CD4-positive, alpha-beta memory T cell (primary cell): ENCODE measurements around the gene TMEM267. TPM values are rescaled to one million over a fixed set of nuclear protein-coding genes. Genes with fewer than 3 reads are reported as not detected.
"Not testable (repeated sequence)": the region's sequence is repeated elsewhere in the genome, so short reads cannot be mapped to it uniquely, and the experiment has no call there.

Source experiments
- CTCF ChIA-PET: fragments of 350-600 bp; sonication (Branson Sonifier 250); formaldehyde crosslinking; loops from one replicate; lab custom pipeline; 2021; ENCODE audit warnings: inconsistent platforms; ENCODE audit not compliant: partially characterized antibody; lab: Charles Lee
- POLR2A ChIA-PET: fragments of 350-600 bp; sonication (Branson Sonifier 250); formaldehyde crosslinking; loops from one replicate; lab custom pipeline; 2021; ENCODE audit not compliant: partially characterized antibody; lab: Charles Lee
- DNase-seq, 5 donors: peaks; one replicate each; pipeline versions ENCODE4 v3.0.0 to v3.0.0-alpha.2; 2020 to 2022; ENCODE audit warnings: mixed read lengths in 1 of 5
- H3K27ac ChIP-seq: one replicate; pipeline ENCODE4 v1.7.0; 2013; ENCODE audit warnings: low read depth, low read length
- H3K27me3 ChIP-seq: 2 replicates; pipeline ENCODE4 v1.7.0; 2013; ENCODE audit warnings: mild to moderate bottlenecking, low read length, moderate library complexity; ENCODE audit not compliant: insufficient read depth
- H3K36me3 ChIP-seq: 2 replicates; pipeline ENCODE4 v1.7.0; 2013; ENCODE audit warnings: mild to moderate bottlenecking, low read length, moderate library complexity; ENCODE audit not compliant: insufficient read depth
- H3K4me1 ChIP-seq: 2 replicates; pipeline ENCODE4 v1.7.0; 2013; ENCODE audit warnings: mild to moderate bottlenecking, low read length, moderate library complexity; ENCODE audit not compliant: insufficient read depth
- H3K4me3 ChIP-seq, 2 donors: one replicate each; pipeline ENCODE4 v1.7.0; 2013; ENCODE audit warnings: low read length in 2 of 2, mild to moderate bottlenecking in 1 of 2
- H3K9me3 ChIP-seq, 2 donors: one replicate each; pipeline ENCODE4 v1.7.0; 2013; ENCODE audit warnings: low read length in 2 of 2, control low read depth in 1 of 2; ENCODE audit not compliant: control insufficient read depth in 1 of 2
- H3K27ac Mint-ChIP-seq, 7 donors: one replicate each; pipeline ENCODE4 v1.8.0; 2020 to 2021; ENCODE audit warnings: mixed read lengths in 7 of 7, mild to moderate bottlenecking in 6 of 7, inconsistent platforms in 3 of 7, moderate library complexity in 3 of 7
- H3K27me3 Mint-ChIP-seq, 2 donors: one replicate each; pipeline ENCODE4 v1.8.0; 2020 to 2021; ENCODE audit warnings: mixed read lengths in 2 of 2
- H3K36me3 Mint-ChIP-seq, 2 donors: one replicate each; pipeline ENCODE4 v1.8.0; 2020 to 2021; ENCODE audit warnings: mixed read lengths in 2 of 2, inconsistent platforms in 1 of 2, mild to moderate bottlenecking in 1 of 2
- H3K4me1 Mint-ChIP-seq, 4 donors: one replicate each; pipeline ENCODE4 v1.8.0; 2020 to 2021; ENCODE audit warnings: mixed read lengths in 4 of 4, mild to moderate bottlenecking in 1 of 4
- H3K4me3 Mint-ChIP-seq, 8 donors: one replicate each; pipeline ENCODE4 v1.8.0; 2020 to 2021; ENCODE audit warnings: mixed read lengths in 8 of 8, mild to moderate bottlenecking in 7 of 8, moderate library complexity in 6 of 8, inconsistent platforms in 3 of 8
- H3K9me3 Mint-ChIP-seq, 8 donors: one replicate each; pipeline ENCODE4 v1.8.0; 2020 to 2021; ENCODE audit warnings: mixed read lengths in 8 of 8, mild to moderate bottlenecking in 5 of 8, inconsistent platforms in 3 of 8, moderate library complexity in 1 of 8
- intact Hi-C: fragments of 100-400 bp; cut with micrococcal nuclease; formaldehyde crosslinking; loops from one replicate; pipeline ENCODE4 v1.15.1; 2023
- polyA plus RNA-seq, 2 donors: library from polyadenylated mRNA; unstranded; fragments of 300-500 nt; fragmentation: Illumina TruSeq; gene quantifications; one replicate each; pipeline ENCODE4 v1.2.3, GENCODE V29; 2021
- total RNA-seq, 2 experiments: library from RNA; stranded (reverse); gene quantifications; one replicate each; pipeline ENCODE4 v1.2.3, GENCODE V29; 2021

Gene TMEM267
- total and polyA plus RNA-seq, 4 experiments from 2014 or later, result 16.6 to 39.1 (median 22.1) TPM

DNA sequence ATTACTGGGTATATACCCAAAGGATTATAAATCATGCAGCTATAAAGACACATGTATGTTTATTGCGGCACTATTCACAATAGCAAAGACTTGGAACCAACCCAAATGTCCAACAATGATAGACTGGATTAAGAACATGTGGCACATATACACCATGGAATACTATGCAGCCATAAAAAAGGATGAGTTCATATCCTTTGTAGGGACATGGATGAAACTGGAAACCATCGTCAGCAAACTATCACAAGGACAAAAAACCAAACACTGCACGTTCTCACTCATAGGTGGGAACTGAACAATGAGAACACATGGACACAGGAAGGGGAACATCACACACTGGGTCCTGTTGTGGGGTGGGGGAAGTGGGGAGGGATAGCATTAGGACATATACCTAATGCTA is 18.2 kb downstream of the TMEM267 start:
- CTCF ChIA-PET, H3K4me1 ChIP-seq, H3K36me3 ChIP-seq, H3K27ac Mint-ChIP-seq, H3K27me3 Mint-ChIP-seq, H3K27ac ChIP-seq, DNase-seq, H3K9me3 ChIP-seq, H3K4me3 Mint-ChIP-seq, intact Hi-C loops, POLR2A ChIA-PET, H3K27me3 ChIP-seq, H3K4me3 ChIP-seq: not testable (repeated sequence)
- Mint-ChIP-seq H3K9me3 (peaks cover 2 to 25% (median 18%) of the 10 kb centered on the region in 8 donors), H3K4me1 (peaks cover 0 to 39% (median 5%) of the 10 kb centered on the region in 4 donors), H3K36me3 (peaks cover 54 to 60% of the 10 kb centered on the region in 2 donors)

DNA sequence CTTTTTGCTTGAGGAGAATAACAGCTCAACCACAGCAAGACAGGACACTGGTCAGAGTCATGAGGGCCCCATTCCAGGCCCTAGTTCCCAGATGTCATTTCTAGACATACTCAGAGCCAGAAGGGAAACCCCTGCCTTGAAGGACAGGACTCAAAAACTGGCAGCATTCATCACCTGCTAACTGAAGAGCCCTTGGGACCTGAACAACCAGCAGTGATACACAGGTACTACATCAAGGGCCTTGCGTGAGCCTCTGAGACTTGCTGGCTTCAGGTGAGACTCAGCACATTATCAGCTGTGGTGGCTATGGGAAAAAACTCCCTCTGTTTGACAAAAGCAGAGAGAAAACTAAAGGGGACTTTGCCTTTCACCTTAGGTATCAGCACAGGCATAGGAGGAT is 22.6 kb downstream of the TMEM267 start:
- no peaks in the 10 kb centered on the region for H3K4me1 ChIP-seq
- H3K27me3 Mint-ChIP-seq, result no peaks in the 10 kb centered on the region
- intact Hi-C loops, result no loop called here
- no peaks in the 10 kb centered on the region for H3K27me3 ChIP-seq
- H3K4me3 ChIP-seq, result no peak overlapping the region
- H3K27ac Mint-ChIP-seq, result no peak overlapping the region
- H3K27ac ChIP-seq, result no peak overlapping the region
- H3K4me1 Mint-ChIP-seq, result peaks cover 0 to 17% (median 2%) of the 10 kb centered on the region in 4 donors
- H3K9me3 ChIP-seq, result no peaks in the 10 kb centered on the region
- peaks cover under 1 to 9% (median 4%) of the 10 kb centered on the region in 8 donors for H3K9me3 Mint-ChIP-seq
- H3K36me3 ChIP-seq, result no peaks in the 10 kb centered on the region
- DNase-seq, result no peak
- H3K4me3 Mint-ChIP-seq, result no peak overlapping the region
- ChIA-PET CTCF (no interaction called here), POLR2A (no interaction called here)
- peaks cover 45 to 51% of the 10 kb centered on the region in 2 donors for H3K36me3 Mint-ChIP-seq

DNA sequence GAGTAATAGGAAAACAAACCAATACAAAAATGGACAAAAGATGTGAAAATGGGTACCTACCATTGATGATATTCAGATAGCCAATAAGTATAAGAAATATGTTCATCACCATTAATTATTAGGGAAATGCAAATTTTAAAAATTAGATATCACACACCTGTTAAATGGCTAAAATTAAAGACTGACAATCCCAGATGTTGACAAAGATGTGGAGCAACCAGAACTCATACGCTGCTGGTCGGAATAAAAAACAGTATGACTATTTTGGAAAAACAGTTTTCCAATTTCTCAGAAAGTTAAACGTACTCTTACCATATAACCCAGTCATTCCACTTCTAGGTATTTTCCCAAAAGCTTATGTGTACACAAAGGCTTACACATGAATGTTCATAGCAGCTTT is 27.1 kb downstream of the TMEM267 start:
- intact Hi-C loops, result no loop called here
- Mint-ChIP-seq H3K4me1 (peaks cover 0 to 6% (median 2%) of the 10 kb centered on the region in 4 donors), H3K27me3 (no peaks in the 10 kb centered on the region), H3K9me3 (peaks cover 0 to 7% (median 3%) of the 10 kb centered on the region in 8 donors), H3K27ac (no peak overlapping the region), H3K4me3 (no peak overlapping the region), H3K36me3 (peaks cover 53 to 58% of the 10 kb centered on the region in 2 donors)
- no peak for DNase-seq
- CTCF ChIA-PET, result no interaction called here
- Histone ChIP-seq H3K36me3 (no peaks in the 10 kb centered on the region), H3K27ac (no peak overlapping the region), H3K9me3 (no peaks in the 10 kb centered on the region), H3K4me1 (no peaks in the 10 kb centered on the region), H3K4me3 (no peak overlapping the region), H3K27me3 (no peaks in the 10 kb centered on the region)
- POLR2A ChIA-PET, result no interaction called here

DNA sequence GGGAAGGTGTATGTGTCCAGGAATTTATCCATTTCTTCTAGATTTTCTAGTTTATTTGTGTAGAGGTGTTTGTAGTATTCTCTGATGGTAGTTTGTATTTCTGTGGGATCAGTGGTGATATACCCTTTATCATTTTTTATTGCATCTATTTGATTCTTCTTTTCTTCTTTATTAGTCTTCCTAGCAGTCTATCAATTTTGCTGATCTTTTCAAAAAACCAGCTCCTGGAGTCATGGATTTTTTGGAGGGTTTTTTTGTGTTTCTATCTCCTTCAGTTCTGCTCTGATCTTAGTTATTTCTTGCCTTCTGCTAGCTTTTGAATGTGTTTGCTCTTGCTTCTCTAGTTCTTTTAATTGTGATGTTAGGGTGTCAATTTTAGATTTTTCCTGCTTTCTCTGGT is 42.1 kb downstream of the TMEM267 start:
- H3K4me3 ChIP-seq, POLR2A ChIA-PET, H3K36me3 ChIP-seq, CTCF ChIA-PET, H3K4me3 Mint-ChIP-seq, H3K4me1 ChIP-seq, H3K27me3 ChIP-seq, H3K27me3 Mint-ChIP-seq, H3K27ac Mint-ChIP-seq, H3K4me1 Mint-ChIP-seq, H3K27ac ChIP-seq, intact Hi-C loops, DNase-seq, H3K9me3 ChIP-seq: not testable (repeated sequence)
- peaks cover 34 to 35% of the 10 kb centered on the region in 2 donors for H3K36me3 Mint-ChIP-seq
- peaks cover 4 to 76% (median 58%) of the 10 kb centered on the region in 8 donors for H3K9me3 Mint-ChIP-seq

DNA sequence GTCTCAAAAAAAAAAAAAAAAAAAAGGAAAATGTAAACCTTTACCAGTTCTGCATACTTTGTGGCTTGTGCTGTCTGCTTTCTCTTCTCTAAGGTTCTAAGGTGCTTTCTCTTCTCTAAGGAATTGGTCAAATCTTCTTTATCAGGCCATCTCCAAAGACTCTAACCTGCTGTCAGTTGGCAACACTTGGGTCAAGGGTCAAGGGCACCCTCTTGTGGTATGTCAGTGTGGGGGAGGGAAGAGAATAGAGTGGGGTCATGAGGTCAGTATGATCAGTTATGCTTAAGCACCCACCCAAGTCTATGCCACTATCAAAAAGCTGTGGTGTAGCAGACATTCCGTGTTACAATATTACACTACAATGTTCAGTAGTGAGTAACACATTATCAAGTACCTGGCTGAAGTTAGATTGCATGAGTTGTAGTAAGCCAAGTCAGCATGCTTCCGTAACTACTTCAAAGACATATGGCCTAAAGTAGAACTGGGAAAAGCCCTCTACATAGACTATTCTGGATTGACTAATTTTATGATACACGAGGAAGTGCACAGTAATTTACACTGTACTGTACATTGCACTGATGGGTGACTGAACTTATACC is 46.5 kb downstream of the TMEM267 start:
- Mint-ChIP-seq H3K4me1 (no peaks in the 10 kb centered on the region), H3K9me3 (peaks cover 2 to 52% (median 45%) of the 10 kb centered on the region in 8 donors), H3K36me3 (peaks cover 8 to 11% of the 10 kb centered on the region in 2 donors), H3K27me3 (no peaks in the 10 kb centered on the region), H3K27ac (no peak overlapping the region), H3K4me3 (no peak overlapping the region)
- POLR2A ChIA-PET, result no interaction called here
- CTCF ChIA-PET, result no interaction called here
- DNase-seq, result no peak
- H3K36me3 ChIP-seq, result no peaks in the 10 kb centered on the region
- no peak overlapping the region for H3K27ac ChIP-seq
- no peak overlapping the region for H3K4me3 ChIP-seq
- intact Hi-C loops, result no loop called here
- no peaks in the 10 kb centered on the region for H3K9me3 ChIP-seq
- H3K4me1 ChIP-seq, result no peaks in the 10 kb centered on the region
- H3K27me3 ChIP-seq, result no peaks in the 10 kb centered on the region

DNA sequence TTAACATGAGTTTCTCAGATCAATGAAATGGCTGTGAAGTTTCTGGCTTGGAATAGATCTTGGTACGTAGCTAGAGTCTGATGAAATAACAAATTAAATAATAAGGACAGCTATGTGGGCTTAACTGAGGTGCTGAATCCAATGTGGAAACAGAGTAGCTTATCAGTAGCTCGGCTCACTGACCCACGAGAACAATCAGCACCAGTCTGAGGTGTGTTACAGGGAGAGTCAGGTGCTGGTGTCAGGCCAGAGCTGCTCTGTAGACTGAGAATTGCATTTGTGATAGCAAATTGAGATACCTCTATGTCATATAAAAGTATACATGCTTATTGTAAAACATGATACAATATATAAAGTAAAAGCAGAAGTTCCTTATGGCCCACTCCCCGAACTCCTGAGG is 50.3 kb downstream of the TMEM267 start:
- H3K27ac Mint-ChIP-seq, result no peak overlapping the region

DNA sequence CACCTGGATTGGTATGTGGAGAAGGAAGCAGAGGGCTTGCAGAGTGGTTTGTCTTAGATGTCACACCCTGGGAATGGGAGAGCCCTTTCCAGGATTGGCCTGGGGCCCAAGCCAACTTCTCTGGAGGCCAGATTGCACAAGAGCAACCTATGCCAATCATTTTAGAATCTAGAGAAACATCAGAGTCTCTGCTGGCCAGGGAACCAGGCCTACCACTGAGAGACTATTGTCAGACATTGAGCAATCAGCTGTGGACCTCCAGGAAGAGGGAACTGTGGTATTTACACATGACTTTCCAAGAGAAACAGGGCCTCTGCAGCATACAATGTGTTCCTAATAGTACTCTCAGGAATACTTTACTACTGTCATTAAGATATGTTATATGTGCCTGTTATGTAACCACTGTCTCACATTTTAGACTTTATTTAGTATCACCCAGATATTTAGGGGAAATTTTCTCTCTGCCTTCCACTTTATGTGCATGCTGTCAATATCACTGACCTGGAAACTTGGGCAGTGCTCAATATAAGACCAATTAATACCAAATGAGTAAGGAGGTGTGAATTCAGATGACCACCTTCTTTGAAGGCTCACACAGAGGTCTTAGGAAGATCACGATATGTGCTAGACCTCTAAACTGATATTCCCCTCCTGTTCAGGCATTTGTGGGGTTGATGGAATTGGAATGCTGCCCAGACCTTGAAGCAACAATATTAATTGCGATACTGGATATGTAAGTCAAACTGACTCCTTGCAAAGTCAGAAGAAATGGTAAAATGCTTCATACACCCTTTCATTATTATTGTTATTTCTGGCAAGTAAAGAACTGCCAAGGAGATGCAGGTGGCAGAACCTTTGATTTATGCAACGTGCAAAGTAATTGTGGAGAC is 50.9 kb downstream of the TMEM267 start:
- H3K36me3 Mint-ChIP-seq, result peaks cover 3 to 6% of the 10 kb centered on the region in 2 donors
- intact Hi-C loops, result no loop called here
- no peak overlapping the region for H3K27ac Mint-ChIP-seq
- Histone ChIP-seq H3K27ac (no peak overlapping the region), H3K4me3 (no peak overlapping the region), H3K36me3 (no peaks in the 10 kb centered on the region), H3K27me3 (no peaks in the 10 kb centered on the region), H3K9me3 (no peaks in the 10 kb centered on the region), H3K4me1 (no peaks in the 10 kb centered on the region)
- POLR2A ChIA-PET, result no interaction called here
- H3K9me3 Mint-ChIP-seq, result peaks cover 0 to 11% (median 8%) of the 10 kb centered on the region in 8 donors
- no peak overlapping the region for H3K4me3 Mint-ChIP-seq
- no peak for DNase-seq
- H3K4me1 Mint-ChIP-seq, result no peaks in the 10 kb centered on the region
- CTCF ChIA-PET, result no interaction called here
- no peaks in the 10 kb centered on the region for H3K27me3 Mint-ChIP-seq

More for the DNA sequence above, 50.3 kb downstream of the TMEM267 start:
- no peak for DNase-seq
- H3K27me3 ChIP-seq, result no peaks in the 10 kb centered on the region
- intact Hi-C loops, result no loop called here
- H3K36me3 ChIP-seq, result no peaks in the 10 kb centered on the region
- CTCF ChIA-PET, result no interaction called here
- Mint-ChIP-seq H3K9me3 (peaks cover 2 to 17% (median 14%) of the 10 kb centered on the region in 8 donors), H3K36me3 (peaks cover 8 to 9% of the 10 kb centered on the region in 2 donors), H3K4me3 (no peak overlapping the region), H3K4me1 (no peaks in the 10 kb centered on the region), H3K27me3 (no peaks in the 10 kb centered on the region)
- no peak overlapping the region for H3K27ac ChIP-seq
- no peaks in the 10 kb centered on the region for H3K9me3 ChIP-seq
- no peaks in the 10 kb centered on the region for H3K4me1 ChIP-seq
- no peak overlapping the region for H3K4me3 ChIP-seq
- POLR2A ChIA-PET, result no interaction called here
